ENCODE data around the gene WDPCP.

DNA sequence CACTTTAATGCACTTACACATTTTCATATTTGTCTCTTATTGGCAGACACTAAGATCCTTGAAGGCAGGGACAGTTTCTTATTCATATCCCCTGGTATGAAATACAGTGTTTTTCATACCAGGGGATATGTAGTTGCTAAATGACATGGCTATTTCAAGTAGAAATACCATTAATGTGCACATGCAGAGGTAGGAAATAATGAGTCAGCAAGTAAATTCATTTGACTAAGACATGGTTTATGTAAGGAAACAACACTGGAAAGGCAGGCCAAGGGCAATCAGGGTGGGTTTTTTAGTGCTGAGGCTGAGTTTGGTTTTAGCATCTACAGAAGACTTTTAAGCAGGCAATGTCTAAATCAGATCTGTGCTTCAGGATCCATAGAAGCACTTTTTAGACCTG, 155.9 kb downstream of the WDPCP start:
- TF ChIP-seq STAT3 (IDR thresholded peaks at IDR 0.05; ENCODE audit: low read depth, low read length) (no peak), NFIC (IDR thresholded peaks at IDR 0.05; ENCODE audit: low read depth, low read length) (no peak), POLR2A (IDR thresholded peaks at IDR 0.05; ENCODE audit: low read depth, low read length) (no peak), ATF7 (IDR thresholded peaks at IDR 0.05; ENCODE audit: low read depth) (no peak), CHD2 (IDR thresholded peaks at IDR 0.05; ENCODE audit: borderline replicate concordance, low read depth, low read length) (no peak)
- TF ChIP-seq, protein P1, sequence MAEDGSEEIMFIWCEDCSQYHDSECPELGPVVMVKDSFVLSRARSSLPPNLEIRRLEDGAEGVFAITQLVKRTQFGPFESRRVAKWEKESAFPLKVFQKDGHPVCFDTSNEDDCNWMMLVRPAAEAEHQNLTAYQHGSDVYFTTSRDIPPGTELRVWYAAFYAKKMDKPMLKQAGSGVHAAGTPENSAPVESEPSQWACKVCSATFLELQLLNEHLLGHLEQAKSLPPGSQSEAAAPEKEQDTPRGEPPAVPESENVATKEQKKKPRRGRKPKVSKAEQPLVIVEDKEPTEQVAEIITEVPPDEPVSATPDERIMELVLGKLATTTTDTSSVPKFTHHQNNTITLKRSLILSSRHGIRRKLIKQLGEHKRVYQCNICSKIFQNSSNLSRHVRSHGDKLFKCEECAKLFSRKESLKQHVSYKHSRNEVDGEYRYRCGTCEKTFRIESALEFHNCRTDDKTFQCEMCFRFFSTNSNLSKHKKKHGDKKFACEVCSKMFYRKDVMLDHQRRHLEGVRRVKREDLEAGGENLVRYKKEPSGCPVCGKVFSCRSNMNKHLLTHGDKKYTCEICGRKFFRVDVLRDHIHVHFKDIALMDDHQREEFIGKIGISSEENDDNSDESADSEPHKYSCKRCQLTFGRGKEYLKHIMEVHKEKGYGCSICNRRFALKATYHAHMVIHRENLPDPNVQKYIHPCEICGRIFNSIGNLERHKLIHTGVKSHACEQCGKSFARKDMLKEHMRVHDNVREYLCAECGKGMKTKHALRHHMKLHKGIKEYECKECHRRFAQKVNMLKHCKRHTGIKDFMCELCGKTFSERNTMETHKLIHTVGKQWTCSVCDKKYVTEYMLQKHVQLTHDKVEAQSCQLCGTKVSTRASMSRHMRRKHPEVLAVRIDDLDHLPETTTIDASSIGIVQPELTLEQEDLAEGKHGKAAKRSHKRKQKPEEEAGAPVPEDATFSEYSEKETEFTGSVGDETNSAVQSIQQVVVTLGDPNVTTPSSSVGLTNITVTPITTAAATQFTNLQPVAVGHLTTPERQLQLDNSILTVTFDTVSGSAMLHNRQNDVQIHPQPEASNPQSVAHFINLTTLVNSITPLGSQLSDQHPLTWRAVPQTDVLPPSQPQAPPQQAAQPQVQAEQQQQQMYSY (CRISPR knock-in tag; IDR thresholded peaks at IDR 0.05), result no peak
- TF ChIP-seq, protein P2, sequence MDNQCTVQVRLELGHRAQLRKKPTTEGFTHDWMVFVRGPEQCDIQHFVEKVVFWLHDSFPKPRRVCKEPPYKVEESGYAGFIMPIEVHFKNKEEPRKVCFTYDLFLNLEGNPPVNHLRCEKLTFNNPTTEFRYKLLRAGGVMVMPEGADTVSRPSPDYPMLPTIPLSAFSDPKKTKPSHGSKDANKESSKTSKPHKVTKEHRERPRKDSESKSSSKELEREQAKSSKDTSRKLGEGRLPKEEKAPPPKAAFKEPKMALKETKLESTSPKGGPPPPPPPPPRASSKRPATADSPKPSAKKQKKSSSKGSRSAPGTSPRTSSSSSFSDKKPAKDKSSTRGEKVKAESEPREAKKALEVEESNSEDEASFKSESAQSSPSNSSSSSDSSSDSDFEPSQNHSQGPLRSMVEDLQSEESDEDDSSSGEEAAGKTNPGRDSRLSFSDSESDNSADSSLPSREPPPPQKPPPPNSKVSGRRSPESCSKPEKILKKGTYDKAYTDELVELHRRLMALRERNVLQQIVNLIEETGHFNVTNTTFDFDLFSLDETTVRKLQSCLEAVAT (IDR thresholded peaks at IDR 0.05), result no peak
